KMS-11 (cell line): ENCODE measurements around the gene RCC1.
"Not testable (repeated sequence)": the region's sequence is repeated elsewhere in the genome, so short reads cannot be mapped to it uniquely, and the experiment has no call there.

Experiments used
- H2AFZ ChIP-seq: fragments of 200-600 bp; sonication (generic); 2 replicates; pipeline ENCODE4 v1.6.1; 2016; ENCODE audit warnings: antibody characterized with exemption, mixed run types, low read depth
- H3K27ac ChIP-seq: fragments of 200-600 bp; sonication (generic); 2 replicates; pipeline ENCODE4 v1.6.1; 2016; ENCODE audit warnings: mild to moderate bottlenecking, mixed run types
- H3K27me3 ChIP-seq: fragments of 200-600 bp; sonication (generic); 2 replicates; pipeline ENCODE4 v1.6.1; 2017; ENCODE audit warnings: mild to moderate bottlenecking, low read depth, mixed run types, moderate library complexity; ENCODE audit not compliant: insufficient read depth
- H3K36me3 ChIP-seq: fragments of 200-600 bp; sonication (generic); 2 replicates; pipeline ENCODE4 v1.6.1; 2017; ENCODE audit warnings: mild to moderate bottlenecking, mixed run types; ENCODE audit not compliant: insufficient read depth
- H3K4me1 ChIP-seq: fragments of 200-600 bp; sonication (generic); 2 replicates; pipeline ENCODE4 v1.6.1; 2016; ENCODE audit warnings: mild to moderate bottlenecking, low read depth, mixed run types; ENCODE audit not compliant: poor library complexity, severe bottlenecking
- H3K4me2 ChIP-seq: fragments of 200-600 bp; sonication (generic); 2 replicates; pipeline ENCODE4 v1.7.0; 2016; ENCODE audit warnings: mild to moderate bottlenecking, mixed run types
- H3K4me3 ChIP-seq: fragments of 200-600 bp; sonication (generic); IDR thresholded peaks from 2 replicates; pipeline ENCODE4 v1.6.1; 2017; ENCODE audit warnings: low read depth, low read length, mixed read lengths; ENCODE audit not compliant: insufficient read depth
- H3K79me2 ChIP-seq: fragments of 200-600 bp; sonication (generic); 2 replicates; pipeline ENCODE4 v1.6.1; 2016; ENCODE audit warnings: low read depth, mixed run types; ENCODE audit not compliant: insufficient read depth
- H3K9ac ChIP-seq: fragments of 200-600 bp; sonication (generic); 2 replicates; pipeline ENCODE4 v1.6.1; 2016; ENCODE audit warnings: mild to moderate bottlenecking, mixed run types
- H4K20me1 ChIP-seq: fragments of 200-600 bp; sonication (generic); 2 replicates; pipeline ENCODE4 v1.6.1; 2016; ENCODE audit warnings: mild to moderate bottlenecking, mixed run types; ENCODE audit not compliant: insufficient read depth
- CTCF ChIP-seq: fragments of 200-600 bp; sonication (generic); conservative IDR thresholded peaks from 2 replicates; pipeline ENCODE4 v1.6.1; 2017; ENCODE audit warnings: low read depth, mild to moderate bottlenecking, antibody characterized with exemption, low read length, moderate library complexity, mixed read lengths

RCC1 gene

GRCh38 chr1:28565726-28566125 lies 59.9 kb downstream of the RCC1 start:
- Histone ChIP-seq H4K20me1 (no peaks in the 10 kb centered on the region), H3K27me3 (no peaks in the 10 kb centered on the region), H3K79me2 (no peaks in the 10 kb centered on the region), H3K9ac (no peak overlapping the region), H3K4me1 (peaks cover 43% of the 10 kb centered on the region), H2AFZ (no peak overlapping the region), H3K27ac (no peak overlapping the region), H3K4me2 (no peak overlapping the region), H3K4me3 (no peak overlapping the region), H3K36me3 (peaks cover 5% of the 10 kb centered on the region; the same call in 1 of the 2 replicates)
- TF ChIP-seq CTCF = no peak

- H3K4me2 ChIP-seq = no peak overlapping the region
- peaks cover 37% of the 10 kb centered on the region for H3K4me1 ChIP-seq
- H4K20me1 ChIP-seq = no peaks in the 10 kb centered on the region
- no peak for TF ChIP-seq CTCF
- no peak overlapping the region for H2AFZ ChIP-seq
- H3K9ac ChIP-seq = no peak overlapping the region
- no peaks in the 10 kb centered on the region for H3K27me3 ChIP-seq
- no peak overlapping the region for H3K27ac ChIP-seq
- H3K36me3 ChIP-seq = peaks cover 5% of the 10 kb centered on the region; the same call in 1 of the 2 replicates
- no peaks in the 10 kb centered on the region for H3K79me2 ChIP-seq
- H3K4me3 ChIP-seq = no peak overlapping the region
Measured at GRCh38 chr1:28566931-28567330, 61.1 kb downstream of the RCC1 start.

GRCh38 chr1:28571911-28572310 lies 66.1 kb downstream of the RCC1 start:
- Histone ChIP-seq H3K4me1 (peaks cover 3% of the 10 kb centered on the region), H4K20me1 (no peaks in the 10 kb centered on the region), H3K79me2 (no peaks in the 10 kb centered on the region), H2AFZ (no peak overlapping the region), H3K4me3 (no peak overlapping the region), H3K27ac (no peak overlapping the region), H3K36me3 (no peaks in the 10 kb centered on the region), H3K27me3 (no peaks in the 10 kb centered on the region), H3K9ac (no peak overlapping the region), H3K4me2 (no peak overlapping the region)
- TF ChIP-seq CTCF = no peak

DNA sequence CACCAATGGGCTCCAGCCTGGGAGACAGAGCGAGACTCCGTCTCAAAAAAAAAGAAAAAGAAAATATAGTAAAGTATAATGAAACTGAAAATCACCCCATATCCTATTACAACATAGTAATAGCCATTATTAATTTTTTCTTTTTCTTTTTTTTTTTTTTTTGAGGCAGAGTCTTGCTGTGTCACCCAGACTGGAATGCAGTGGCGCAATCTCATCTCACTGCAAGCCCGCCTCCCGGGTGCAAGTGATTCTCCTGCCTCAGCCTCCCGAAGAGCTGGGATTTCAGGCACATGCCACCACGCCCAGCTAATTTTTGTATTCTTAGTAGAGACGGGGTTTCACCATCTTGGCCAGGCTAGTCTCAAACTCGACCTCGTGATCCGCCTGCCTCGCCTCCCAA lies 67.0 kb downstream of the RCC1 start:
- H3K9ac ChIP-seq, H3K4me2 ChIP-seq, H3K36me3 ChIP-seq, H4K20me1 ChIP-seq, H3K4me3 ChIP-seq, H2AFZ ChIP-seq, H3K27me3 ChIP-seq, H3K79me2 ChIP-seq, H3K27ac ChIP-seq: not testable (repeated sequence)
- peaks cover 12% of the 10 kb centered on the region for H3K4me1 ChIP-seq

GRCh38 chr1:28573564-28573963 lies 67.7 kb downstream of the RCC1 start:
- peaks cover 18% of the 10 kb centered on the region for H3K4me1 ChIP-seq
- H2AFZ ChIP-seq = no peak overlapping the region
- TF ChIP-seq CTCF = no peak
- H4K20me1 ChIP-seq = no peaks in the 10 kb centered on the region
- no peak overlapping the region for H3K27ac ChIP-seq
- peaks cover 3% of the 10 kb centered on the region; the same call in 1 of the 2 replicates for H3K36me3 ChIP-seq
- H3K9ac ChIP-seq = no peak overlapping the region
- H3K27me3 ChIP-seq = no peaks in the 10 kb centered on the region
- H3K79me2 ChIP-seq = no peaks in the 10 kb centered on the region
- no peak overlapping the region for H3K4me3 ChIP-seq
- H3K4me2 ChIP-seq = no peak overlapping the region
